DMS153 (cell line): Measurements from ENCODE around the gene NLRP11.

Source experiments
- DNase-seq: peaks from one replicate; lab custom pipeline; 2025; lab: John Stamatoyannopoulos, UW

The NLRP11 gene

GRCh38 chr19:55831846-55832245, at the start of gene NLRP11:
NLRP11 (minus strand) TSS chr19:55831999; CDS start chr19:55818174, 13,825 bp downstream.
- DNase-seq: no peak

- no peak for DNase-seq
These were observed 45.4 kb upstream of the NLRP11 start for GRCh38 chr19:55877211-55877610.

- no peak for DNase-seq
These were observed 38.9 kb upstream of the NLRP11 start for GRCh38 chr19:55870736-55871135.

- no peak for DNase-seq
These were observed 35.3 kb upstream of the NLRP11 start for GRCh38 chr19:55867101-55867500.

GRCh38 chr19:55866521-55866920, 34.7 kb upstream of the NLRP11 start:
- DNase-seq: no peak

GRCh38 chr19:55858969-55859368, 27.2 kb upstream of the NLRP11 start:
- no peak for DNase-seq

- DNase-seq: no peak
These were observed 26.6 kb upstream of the NLRP11 start for GRCh38 chr19:55858401-55858800.

- DNase-seq: no peak
These were observed 26.2 kb upstream of the NLRP11 start for GRCh38 chr19:55857974-55858373.

- no peak for DNase-seq
These were observed 25.4 kb upstream of the NLRP11 start for GRCh38 chr19:55857149-55857548.

- no peak for DNase-seq
These were observed 23.4 kb upstream of the NLRP11 start for GRCh38 chr19:55855160-55855559.

GRCh38 chr19:55838906-55839305, 7.1 kb upstream of the NLRP11 start:
- DNase-seq: no peak

GRCh38 chr19:55838251-55838650, 6.5 kb upstream of the NLRP11 start:
- no peak for DNase-seq

GRCh38 chr19:55836340-55836739, 4.5 kb upstream of the NLRP11 start, which contains the start of gene NLRP4:
NLRP4 (plus strand) TSS chr19:55836540; CDS start chr19:55852081, 15,541 bp downstream.
- peak; percentile 62 for DNase-seq

GRCh38 chr19:55832676-55833075, 877 bp upstream of the NLRP11 start:
- DNase-seq: no peak

- no peak for DNase-seq
These were observed 1.1 kb downstream of the NLRP11 start for GRCh38 chr19:55830656-55831055.

- DNase-seq: no peak
These were observed 11.8 kb downstream of the NLRP11 start for GRCh38 chr19:55820037-55820436.

- no peak for DNase-seq
These were observed 17.9 kb downstream of the NLRP11 start for GRCh38 chr19:55813906-55814305.

GRCh38 chr19:55812449-55812848, 19.4 kb downstream of the NLRP11 start:
- DNase-seq: no peak

GRCh38 chr19:55811340-55811739, 20.5 kb downstream of the NLRP11 start:
- DNase-seq: no peak

GRCh38 chr19:55809381-55810058, 22.3 kb downstream of the NLRP11 start:
- peak; percentile 96 for DNase-seq

- no peak for DNase-seq
These were observed 29.5 kb downstream of the NLRP11 start for GRCh38 chr19:55802281-55802680.

GRCh38 chr19:55801416-55801815, 30.4 kb downstream of the NLRP11 start:
- DNase-seq: no peak

GRCh38 chr19:55795021-55795420, 36.8 kb downstream of the NLRP11 start:
- no peak for DNase-seq

GRCh38 chr19:55781112-55781511, 50.7 kb downstream of the NLRP11 start:
- no peak for DNase-seq
